DMS114 treated with DMSO at 0.1 percent for 48 hours (cell line): Measurements from ENCODE around the gene CADM2.

Experiments used
- DNase-seq: peaks from one replicate; lab custom pipeline; 2025; ENCODE audit not compliant: unreplicated experiment; lab: John Stamatoyannopoulos, UW

Gene CADM2

DNA sequence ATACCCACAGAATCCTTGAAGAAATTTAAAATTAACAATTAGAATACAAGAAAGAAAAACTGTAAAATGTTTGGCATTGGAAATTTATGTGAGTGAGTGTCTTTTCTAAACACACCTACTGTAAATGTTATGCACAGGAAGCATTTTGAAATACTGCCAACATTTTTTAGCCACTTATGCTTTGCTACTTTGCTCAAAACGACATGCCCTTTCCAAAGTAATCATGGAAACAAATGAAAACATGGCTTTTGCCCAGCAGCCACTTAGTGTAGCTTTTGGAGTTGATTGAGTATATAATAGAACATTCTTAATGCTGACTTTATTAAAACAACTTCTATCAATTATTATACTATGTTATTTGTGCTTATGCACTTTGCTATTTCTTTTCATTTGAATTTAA, 823.0 kb downstream of the CADM2 start:
- DNase-seq: no peak

DNA sequence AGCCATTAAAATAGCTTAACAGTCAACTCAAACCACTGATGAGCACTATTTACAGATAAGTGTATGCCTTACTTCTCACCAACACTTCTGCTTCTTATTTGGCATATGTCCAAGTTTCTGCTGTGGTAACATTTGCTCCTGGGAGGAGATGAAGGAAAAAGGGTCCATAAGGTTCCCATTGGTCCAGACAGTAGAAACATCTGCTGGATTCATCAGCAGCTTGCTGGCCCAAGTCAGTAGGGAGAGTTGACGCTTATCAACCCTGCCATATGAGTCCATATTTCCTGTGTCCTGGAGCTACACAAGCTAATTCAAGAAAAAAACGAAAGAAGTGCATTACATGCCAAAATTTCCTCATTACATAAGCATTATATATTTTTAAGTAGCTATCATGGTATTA, 824.5 kb downstream of the CADM2 start:
- DNase-seq: no peak

GRCh38 chr3:85785766-85786165, 827.0 kb downstream of the CADM2 start:
- DNase-seq: no peak

- DNase-seq: no peak
Observed at GRCh38 chr3:85790445-85791030, 831.7 kb downstream of the CADM2 start.

DNA sequence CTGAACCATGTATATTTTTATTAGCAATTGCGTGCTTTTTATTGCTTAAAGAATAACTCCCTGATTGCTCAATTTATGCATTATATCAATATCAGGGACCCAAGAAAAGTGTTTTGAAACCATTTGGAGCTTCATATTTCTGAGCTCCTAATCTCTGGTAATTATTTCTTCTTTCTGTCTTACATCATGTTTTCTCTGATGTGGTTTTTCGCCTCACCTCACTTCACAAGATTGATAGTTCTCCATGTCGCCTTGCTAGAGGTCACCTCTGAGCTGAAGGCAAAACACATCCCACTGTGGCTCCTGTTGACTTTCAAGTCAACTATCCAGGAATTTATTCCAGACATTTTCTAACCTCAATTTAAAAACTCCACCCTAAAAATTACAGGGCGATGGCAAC, 837.4 kb downstream of the CADM2 start:
- DNase-seq: no peak

DNA sequence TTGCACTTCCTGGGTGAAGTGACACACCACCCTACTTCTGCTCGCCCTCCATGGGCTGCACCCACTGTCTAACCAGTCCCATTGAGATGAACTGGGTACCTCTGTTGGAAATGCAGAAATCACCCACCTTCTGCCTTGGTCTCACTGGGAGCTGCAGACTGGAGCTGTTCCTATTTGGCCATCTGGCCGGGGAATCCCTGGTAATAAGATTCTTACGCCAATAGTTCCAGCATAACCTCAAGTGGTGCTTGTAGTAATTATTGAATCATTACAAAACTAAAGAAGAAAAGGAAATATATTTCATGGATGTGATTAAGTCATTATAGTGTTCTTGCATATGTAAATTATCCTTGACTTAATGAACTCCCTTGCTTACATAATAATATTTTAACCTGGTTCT, 841.9 kb downstream of the CADM2 start:
- DNase-seq: no peak

GRCh38 chr3:85801955-85802354, 843.2 kb downstream of the CADM2 start:
- no peak for DNase-seq

GRCh38 chr3:85808755-85809154, 850.0 kb downstream of the CADM2 start:
- no peak for DNase-seq

- DNase-seq: no peak
Observed at GRCh38 chr3:85821130-85821756, 862.5 kb downstream of the CADM2 start.

- DNase-seq: no peak
Observed at GRCh38 chr3:85835857-85836440, 877.2 kb downstream of the CADM2 start.

DNA sequence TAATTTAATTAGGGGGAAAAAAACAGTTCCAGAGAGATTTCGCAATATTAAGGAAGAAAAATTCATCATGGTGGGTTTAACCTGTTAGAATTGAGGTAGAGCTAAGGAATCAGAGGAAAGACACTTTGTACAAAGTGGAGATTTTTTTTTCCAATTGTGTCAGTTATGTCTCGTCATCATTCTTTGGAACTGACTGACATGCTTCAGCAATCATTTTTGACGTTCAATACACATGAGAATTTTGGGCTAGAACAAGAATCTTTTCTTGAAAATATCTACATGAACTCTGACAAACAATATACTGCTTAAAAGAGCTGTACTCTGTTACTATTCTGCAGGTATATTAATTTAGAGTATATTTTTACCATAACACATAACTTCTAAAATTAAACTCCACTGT, 878.6 kb downstream of the CADM2 start:
- no peak for DNase-seq

- DNase-seq: no peak
Observed at GRCh38 chr3:85838921-85839320, 880.1 kb downstream of the CADM2 start.

DNA sequence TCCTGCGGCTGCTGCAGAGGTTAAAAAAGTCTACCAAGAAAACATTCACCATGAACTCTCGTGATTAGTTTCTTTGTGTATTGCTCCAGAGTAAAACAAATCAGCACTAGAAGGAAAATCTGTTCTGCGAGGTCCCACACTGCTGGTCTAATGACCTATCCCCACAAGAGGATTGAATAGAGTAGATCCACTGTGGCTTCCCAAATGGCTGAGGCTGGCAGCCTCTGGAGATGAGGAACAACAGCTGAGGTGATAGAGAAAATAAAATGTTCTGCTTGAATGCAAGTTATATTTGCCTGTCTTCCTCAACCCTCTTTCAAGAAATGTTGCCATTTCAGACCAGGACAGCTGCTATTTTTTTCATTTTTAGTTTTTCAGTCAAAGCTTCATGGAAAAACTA, 883.3 kb downstream of the CADM2 start:
- DNase-seq: no peak

DNA sequence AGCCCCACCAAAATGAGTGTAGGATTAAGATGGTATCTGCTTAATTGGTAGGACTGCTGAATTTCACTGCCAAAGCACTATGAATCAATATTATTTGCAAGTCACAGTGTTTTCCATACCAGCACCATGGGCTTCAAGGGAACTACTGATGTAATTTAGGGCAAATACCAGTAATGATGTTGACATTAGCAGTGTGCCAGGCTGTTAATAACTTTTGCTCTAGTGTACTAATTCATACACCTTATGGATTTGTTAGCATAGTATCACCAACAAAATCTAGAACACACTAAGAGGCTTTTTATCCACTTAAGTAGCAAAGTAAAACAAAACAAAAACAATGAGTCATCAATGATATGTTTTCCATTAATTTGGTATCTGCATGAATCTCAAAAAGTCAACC, 888.2 kb downstream of the CADM2 start:
- DNase-seq: no peak

- DNase-seq: no peak
Observed at GRCh38 chr3:85851071-85851470, 892.3 kb downstream of the CADM2 start.

- no peak for DNase-seq
Observed at GRCh38 chr3:85853805-85854204, 895.0 kb downstream of the CADM2 start.

DNA sequence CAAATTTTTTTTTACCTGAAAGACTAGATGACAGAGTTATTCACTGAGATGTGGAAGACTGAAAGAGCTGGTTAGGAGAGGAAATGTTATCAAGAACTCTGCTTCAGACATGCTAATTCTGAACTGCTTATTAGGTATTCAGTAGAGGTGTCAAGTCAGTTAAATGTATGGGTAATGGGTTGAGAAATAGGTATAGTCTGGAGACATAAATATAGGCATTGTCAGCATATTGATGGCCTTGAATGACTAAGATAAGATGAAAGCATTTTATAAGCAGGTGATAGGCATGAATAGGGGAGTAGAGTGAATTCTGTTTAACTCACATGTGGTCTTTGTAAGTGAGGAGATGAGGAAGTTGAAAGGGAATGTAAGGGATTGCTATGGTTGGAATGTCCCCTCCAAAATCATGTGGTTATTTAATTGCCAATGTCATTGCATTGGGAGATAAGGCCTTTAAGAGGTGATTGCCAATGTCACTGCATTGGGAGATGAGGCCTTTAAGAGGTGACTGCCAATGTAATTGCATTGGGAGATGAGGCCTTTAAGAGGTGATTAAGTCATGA, 904.2 kb downstream of the CADM2 start:
- DNase-seq: no peak

- DNase-seq: no peak
Observed at GRCh38 chr3:85864896-85865295, 906.1 kb downstream of the CADM2 start.

GRCh38 chr3:85867072-85867471, 908.3 kb downstream of the CADM2 start:
- DNase-seq: no peak

- no peak for DNase-seq
Observed at GRCh38 chr3:85875589-85875988, 916.8 kb downstream of the CADM2 start.

DNA sequence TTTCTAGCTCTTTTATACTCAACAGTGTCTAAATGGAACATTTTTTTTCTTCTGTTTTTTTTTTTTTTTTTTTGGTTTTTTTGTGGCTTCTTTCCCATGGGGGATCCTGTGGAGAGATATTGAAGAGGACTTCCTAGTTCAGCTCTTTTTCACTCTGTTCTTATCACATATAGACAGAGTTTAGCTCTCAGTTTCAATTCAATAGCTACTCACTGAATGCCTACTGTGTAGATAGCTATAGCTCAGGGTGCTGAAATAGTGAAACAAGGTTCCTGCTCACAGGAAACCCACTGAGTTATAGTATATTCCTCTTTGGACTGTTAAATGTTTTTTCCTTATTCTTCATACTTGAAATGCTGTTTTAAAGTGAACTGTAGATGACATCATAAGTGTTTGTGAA, 918.8 kb downstream of the CADM2 start:
- no peak for DNase-seq

GRCh38 chr3:85881833-85882393, 923.1 kb downstream of the CADM2 start:
- no peak for DNase-seq
